ENCODE measurements around the gene KMT2A. TPM values are rescaled to one million over a fixed set of nuclear protein-coding genes. Genes with fewer than 3 reads are reported as not detected.

The KMT2A gene
- total RNA-seq, 1 experiment from 2014 or later: 20.6 TPM

DNA sequence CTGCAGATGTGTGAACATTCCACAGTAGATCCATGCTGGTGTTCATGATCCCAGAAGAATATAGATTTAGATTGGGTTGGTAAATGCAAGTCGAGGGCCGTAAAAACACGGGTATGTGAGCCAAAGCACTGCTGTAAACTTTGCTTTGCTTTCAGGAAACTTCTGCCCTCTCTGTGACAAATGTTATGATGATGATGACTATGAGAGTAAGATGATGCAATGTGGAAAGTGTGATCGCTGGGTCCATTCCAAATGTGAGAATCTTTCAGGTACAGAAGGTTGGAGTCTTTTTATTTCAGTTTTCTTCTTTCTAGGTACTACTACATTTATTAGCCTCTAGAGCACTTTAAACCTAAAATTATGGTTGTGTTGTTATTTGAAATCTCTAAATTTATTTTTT is 54.7 kb downstream of the KMT2A start:
- H3K27me3 ChIP-seq (ENCODE audit: control insufficient read depth, insufficient read depth, low read length): no peaks in the 10 kb centered on the region
- DNase-seq: no peak
- no peak overlapping the region for H3K4me3 ChIP-seq (ENCODE audit: insufficient read depth, low read depth, low read length)
- H3K36me3 ChIP-seq (replicated peaks; ENCODE audit: control insufficient read depth, insufficient read depth, low read length): peaks cover 38% of the 10 kb centered on the region

DNA sequence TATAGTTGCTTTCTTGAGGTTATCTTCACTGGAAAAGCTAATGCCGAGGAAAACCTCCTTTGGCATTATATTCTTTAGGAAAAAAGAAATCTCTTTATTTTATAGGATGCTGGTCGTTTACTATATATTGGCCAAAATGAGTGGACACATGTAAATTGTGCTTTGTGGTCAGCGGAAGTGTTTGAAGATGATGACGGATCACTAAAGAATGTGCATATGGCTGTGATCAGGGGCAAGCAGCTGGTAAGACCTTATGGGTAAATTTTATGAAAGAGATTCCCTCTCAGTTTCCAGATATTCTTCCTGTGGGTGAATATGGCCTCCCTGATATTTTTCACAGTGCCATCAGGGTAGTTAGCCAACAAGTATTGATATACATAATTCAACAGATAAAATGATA is 61.5 kb downstream of the KMT2A start:
- no peak for DNase-seq
- no peaks in the 10 kb centered on the region for H3K27me3 ChIP-seq (ENCODE audit: control insufficient read depth, insufficient read depth, low read length)
- H3K4me3 ChIP-seq (ENCODE audit: insufficient read depth, low read depth, low read length): no peak overlapping the region
- H3K36me3 ChIP-seq (replicated peaks; ENCODE audit: control insufficient read depth, insufficient read depth, low read length): peaks cover 54% of the 10 kb centered on the region

DNA sequence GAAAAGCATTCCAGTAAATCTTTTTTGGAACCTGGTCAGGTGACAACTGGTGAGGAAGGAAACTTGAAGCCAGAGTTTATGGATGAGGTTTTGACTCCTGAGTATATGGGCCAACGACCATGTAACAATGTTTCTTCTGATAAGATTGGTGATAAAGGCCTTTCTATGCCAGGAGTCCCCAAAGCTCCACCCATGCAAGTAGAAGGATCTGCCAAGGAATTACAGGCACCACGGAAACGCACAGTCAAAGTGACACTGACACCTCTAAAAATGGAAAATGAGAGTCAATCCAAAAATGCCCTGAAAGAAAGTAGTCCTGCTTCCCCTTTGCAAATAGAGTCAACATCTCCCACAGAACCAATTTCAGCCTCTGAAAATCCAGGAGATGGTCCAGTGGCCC is 66.9 kb downstream of the KMT2A start:
- H3K27me3 ChIP-seq (ENCODE audit: control insufficient read depth, insufficient read depth, low read length): no peaks in the 10 kb centered on the region
- H3K4me3 ChIP-seq (ENCODE audit: insufficient read depth, low read depth, low read length): no peak overlapping the region
- DNase-seq: no peak
- H3K36me3 ChIP-seq (replicated peaks; ENCODE audit: control insufficient read depth, insufficient read depth, low read length): peaks cover 64% of the 10 kb centered on the region

DNA sequence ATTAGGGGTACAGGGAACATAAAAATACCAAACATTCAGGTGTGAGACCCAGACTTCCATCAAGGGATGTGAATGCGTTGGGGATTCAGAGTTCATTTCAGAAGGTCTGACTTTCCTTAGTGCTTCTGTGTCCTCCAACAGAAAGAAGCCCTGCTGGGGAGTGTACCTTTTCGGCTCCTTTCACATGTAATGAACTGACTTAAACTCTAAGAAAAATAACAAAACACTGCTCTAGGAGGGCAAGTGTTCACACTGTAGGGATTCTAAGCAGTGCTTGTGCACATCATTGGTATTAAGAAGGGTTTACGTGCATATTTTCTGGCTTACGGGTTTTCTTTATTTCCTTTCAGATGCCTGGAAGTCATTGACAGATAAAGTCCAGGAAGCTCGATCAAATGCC is 75.3 kb downstream of the KMT2A start:
- Histone ChIP-seq H3K27me3 (ENCODE audit: control insufficient read depth, insufficient read depth, low read length) (no peaks in the 10 kb centered on the region), H3K36me3 (replicated peaks; ENCODE audit: control insufficient read depth, insufficient read depth, low read length) (peaks cover 48% of the 10 kb centered on the region), H3K4me3 (ENCODE audit: insufficient read depth, low read depth, low read length) (no peak overlapping the region)
- no peak for DNase-seq

DNA sequence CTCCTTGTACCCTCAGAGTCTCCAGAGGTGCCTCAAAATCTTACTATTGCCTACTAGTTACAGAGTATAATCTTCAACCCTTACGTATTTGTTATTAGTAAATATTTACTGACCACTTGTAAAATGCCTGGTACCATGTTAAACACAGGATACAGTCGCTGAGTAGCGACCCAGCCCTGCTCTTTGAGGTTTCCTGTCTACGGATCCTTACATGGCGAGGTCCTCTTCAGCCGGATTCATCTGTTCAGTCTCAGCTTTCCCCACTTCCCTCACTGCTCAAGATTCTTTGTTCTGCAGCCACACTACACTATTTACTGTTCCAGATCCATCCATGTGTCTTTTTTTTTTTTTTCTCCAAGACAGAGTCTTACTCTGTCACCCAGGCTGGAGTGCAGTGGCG is 77.8 kb downstream of the KMT2A start:
- Histone ChIP-seq H3K27me3 (ENCODE audit: control insufficient read depth, insufficient read depth, low read length) (no peaks in the 10 kb centered on the region), H3K36me3 (replicated peaks; ENCODE audit: control insufficient read depth, insufficient read depth, low read length) (peaks cover 35% of the 10 kb centered on the region), H3K4me3 (ENCODE audit: insufficient read depth, low read depth, low read length) (no peak overlapping the region)
- no peak for DNase-seq

DNA sequence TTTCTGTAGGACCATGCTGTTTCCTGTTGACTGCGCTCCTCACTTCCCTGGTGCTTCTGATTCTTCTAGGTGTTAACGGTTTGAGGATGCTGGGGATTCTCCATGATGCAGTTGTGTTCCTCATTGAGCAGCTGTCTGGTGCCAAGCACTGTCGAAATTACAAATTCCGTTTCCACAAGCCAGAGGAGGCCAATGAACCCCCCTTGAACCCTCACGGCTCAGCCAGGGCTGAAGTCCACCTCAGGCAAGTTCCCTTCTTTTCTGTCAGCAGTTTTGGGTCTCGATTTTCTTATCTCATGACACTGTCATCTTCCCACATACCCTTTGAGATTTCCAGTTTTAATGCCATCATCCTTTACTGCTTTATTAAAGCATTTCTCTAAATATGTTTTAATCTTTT is 83.3 kb downstream of the KMT2A start:
- peaks cover 48% of the 10 kb centered on the region for H3K36me3 ChIP-seq (replicated peaks; ENCODE audit: control insufficient read depth, insufficient read depth, low read length)
- no peak overlapping the region for H3K4me3 ChIP-seq (ENCODE audit: insufficient read depth, low read depth, low read length)
- DNase-seq: no peak
- H3K27me3 ChIP-seq (ENCODE audit: control insufficient read depth, insufficient read depth, low read length): no peaks in the 10 kb centered on the region

DNA sequence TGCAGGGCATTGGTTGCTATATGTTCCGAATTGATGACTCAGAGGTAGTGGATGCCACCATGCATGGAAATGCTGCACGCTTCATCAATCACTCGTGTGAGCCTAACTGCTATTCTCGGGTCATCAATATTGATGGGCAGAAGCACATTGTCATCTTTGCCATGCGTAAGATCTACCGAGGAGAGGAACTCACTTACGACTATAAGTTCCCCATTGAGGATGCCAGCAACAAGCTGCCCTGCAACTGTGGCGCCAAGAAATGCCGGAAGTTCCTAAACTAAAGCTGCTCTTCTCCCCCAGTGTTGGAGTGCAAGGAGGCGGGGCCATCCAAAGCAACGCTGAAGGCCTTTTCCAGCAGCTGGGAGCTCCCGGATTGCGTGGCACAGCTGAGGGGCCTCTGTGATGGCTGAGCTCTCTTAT is 85.6 kb downstream of the KMT2A start:
- no peak for DNase-seq
- no peak overlapping the region for H3K4me3 ChIP-seq (ENCODE audit: insufficient read depth, low read depth, low read length)
- no peaks in the 10 kb centered on the region for H3K27me3 ChIP-seq (ENCODE audit: control insufficient read depth, insufficient read depth, low read length)
- H3K36me3 ChIP-seq (replicated peaks; ENCODE audit: control insufficient read depth, insufficient read depth, low read length): peaks cover 36% of the 10 kb centered on the region

DNA sequence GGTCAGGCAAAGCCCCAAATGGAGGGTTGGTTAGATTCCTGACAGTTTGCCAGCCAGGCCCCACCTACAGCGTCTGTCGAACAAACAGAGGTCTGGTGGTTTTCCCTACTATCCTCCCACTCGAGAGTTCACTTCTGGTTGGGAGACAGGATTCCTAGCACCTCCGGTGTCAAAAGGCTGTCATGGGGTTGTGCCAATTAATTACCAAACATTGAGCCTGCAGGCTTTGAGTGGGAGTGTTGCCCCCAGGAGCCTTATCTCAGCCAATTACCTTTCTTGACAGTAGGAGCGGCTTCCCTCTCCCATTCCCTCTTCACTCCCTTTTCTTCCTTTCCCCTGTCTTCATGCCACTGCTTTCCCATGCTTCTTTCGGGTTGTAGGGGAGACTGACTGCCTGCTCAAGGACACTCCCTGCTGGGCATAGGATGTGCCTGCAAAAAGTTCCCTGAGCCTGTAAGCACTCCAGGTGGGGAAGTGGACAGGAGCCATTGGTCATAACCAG is 86.3 kb downstream of the KMT2A start:
- peak; percentile 71 for DNase-seq
- no peaks in the 10 kb centered on the region for H3K27me3 ChIP-seq (ENCODE audit: control insufficient read depth, insufficient read depth, low read length)
- peaks cover 36% of the 10 kb centered on the region for H3K36me3 ChIP-seq (replicated peaks; ENCODE audit: control insufficient read depth, insufficient read depth, low read length)
- H3K4me3 ChIP-seq (ENCODE audit: insufficient read depth, low read depth, low read length): no peak overlapping the region

DNA sequence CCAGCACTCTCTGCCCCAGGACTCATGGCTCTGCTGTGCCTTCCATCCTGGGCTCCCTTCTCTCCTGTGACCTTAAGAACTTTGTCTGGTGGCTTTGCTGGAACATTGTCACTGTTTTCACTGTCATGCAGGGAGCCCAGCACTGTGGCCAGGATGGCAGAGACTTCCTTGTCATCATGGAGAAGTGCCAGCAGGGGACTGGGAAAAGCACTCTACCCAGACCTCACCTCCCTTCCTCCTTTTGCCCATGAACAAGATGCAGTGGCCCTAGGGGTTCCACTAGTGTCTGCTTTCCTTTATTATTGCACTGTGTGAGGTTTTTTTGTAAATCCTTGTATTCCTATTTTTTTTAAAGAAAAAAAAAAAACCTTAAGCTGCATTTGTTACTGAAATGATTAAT is 88.1 kb downstream of the KMT2A start:
- no peak for DNase-seq
- no peaks in the 10 kb centered on the region for H3K27me3 ChIP-seq (ENCODE audit: control insufficient read depth, insufficient read depth, low read length)
- H3K36me3 ChIP-seq (replicated peaks; ENCODE audit: control insufficient read depth, insufficient read depth, low read length): peaks cover 35% of the 10 kb centered on the region
- H3K4me3 ChIP-seq (ENCODE audit: insufficient read depth, low read depth, low read length): no peak overlapping the region

- H3K36me3 ChIP-seq (replicated peaks; ENCODE audit: control insufficient read depth, insufficient read depth, low read length): peaks cover 29% of the 10 kb centered on the region
These were observed 88.6 kb downstream of the KMT2A start for GRCh38 chr11:118524757-118525470.

DNA sequence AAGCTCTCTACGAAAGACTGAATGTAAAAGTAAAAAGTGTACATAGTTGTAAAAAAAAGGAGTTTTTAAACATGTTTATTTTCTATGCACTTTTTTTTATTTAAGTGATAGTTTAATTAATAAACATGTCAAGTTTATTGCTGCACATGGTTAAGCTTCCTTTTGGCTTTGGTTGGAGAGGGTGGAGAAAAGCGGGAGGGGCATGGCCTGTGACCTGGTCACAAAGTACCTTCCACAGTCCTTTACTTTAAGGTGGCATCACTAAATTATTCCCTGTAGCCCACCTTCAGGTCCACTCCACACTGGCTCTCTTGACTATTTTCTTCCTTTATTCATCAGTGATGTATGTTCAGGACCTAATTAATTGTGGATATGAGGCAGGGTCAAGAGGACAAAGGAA is 90.4 kb downstream of the KMT2A start:
- Histone ChIP-seq H3K36me3 (replicated peaks; ENCODE audit: control insufficient read depth, insufficient read depth, low read length) (peaks cover 19% of the 10 kb centered on the region), H3K27me3 (ENCODE audit: control insufficient read depth, insufficient read depth, low read length) (no peaks in the 10 kb centered on the region; the same call in 1 of the 2 replicates), H3K4me3 (ENCODE audit: insufficient read depth, low read depth, low read length) (no peak overlapping the region)
- DNase-seq: no peak

More at GRCh38 chr11:118524757-118525470, 88.6 kb downstream of the KMT2A start:
- DNase-seq: no peak
- no peak overlapping the region for H3K4me3 ChIP-seq (ENCODE audit: insufficient read depth, low read depth, low read length)
- no peaks in the 10 kb centered on the region; the same call in 1 of the 2 replicates for H3K27me3 ChIP-seq (ENCODE audit: control insufficient read depth, insufficient read depth, low read length)

GRCh38 chr11:118527109-118527508 is 90.8 kb downstream of the KMT2A start, which contains the start of gene TTC36:
TSS of gene TTC36 (plus strand) at chr11:118527474. CDS start at chr11:118527495, 21 bp downstream.
- DNase-seq: peak; percentile 64
- H3K36me3 ChIP-seq (replicated peaks; ENCODE audit: control insufficient read depth, insufficient read depth, low read length): peaks cover 15% of the 10 kb centered on the region
- H3K4me3 ChIP-seq (ENCODE audit: insufficient read depth, low read depth, low read length): no peak within 1 kb of the TSS
- H3K27me3 ChIP-seq (ENCODE audit: control insufficient read depth, insufficient read depth, low read length): no peaks in the 10 kb centered on the region; the same call in 1 of the 2 replicates

- Histone ChIP-seq H3K4me3 (ENCODE audit: insufficient read depth, low read depth, low read length) (no peak overlapping the region), H3K36me3 (replicated peaks; ENCODE audit: control insufficient read depth, insufficient read depth, low read length) (peaks cover 7% of the 10 kb centered on the region), H3K27me3 (ENCODE audit: control insufficient read depth, insufficient read depth, low read length) (no peaks in the 10 kb centered on the region; the same call in 1 of the 2 replicates)
- no peak for DNase-seq
These were observed 92.2 kb downstream of the KMT2A start for GRCh38 chr11:118528511-118528910.

DNA sequence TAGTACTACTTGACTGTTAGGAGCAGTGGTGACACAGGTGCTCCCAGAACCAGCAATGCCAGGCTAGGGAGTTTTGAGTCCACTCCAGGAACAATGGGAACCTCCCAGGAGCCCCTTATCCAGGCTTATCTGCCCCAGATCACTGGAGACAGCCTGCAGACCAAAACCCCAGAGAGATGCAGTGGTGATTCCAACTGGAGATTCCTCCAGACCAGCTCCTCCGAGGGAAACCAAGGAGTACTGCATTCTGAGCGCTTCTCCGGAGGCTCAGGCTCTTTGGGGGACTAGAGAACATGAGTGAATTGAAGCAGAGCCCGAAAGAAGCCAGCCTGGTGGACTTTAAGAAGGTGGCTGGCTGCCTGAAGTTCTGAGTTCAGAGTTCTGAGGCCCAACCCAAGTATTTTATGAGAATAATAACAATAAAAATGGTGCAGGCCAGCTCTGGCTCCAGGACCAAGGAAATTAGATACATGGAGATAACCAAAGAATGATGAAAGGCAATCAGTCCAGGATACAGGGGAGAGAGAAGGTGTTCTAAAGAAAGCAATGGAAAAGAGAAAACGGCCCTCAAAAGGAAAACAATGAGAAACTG is 93.4 kb downstream of the KMT2A start:
- peak; percentile 59 for DNase-seq
- Histone ChIP-seq H3K36me3 (replicated peaks; ENCODE audit: control insufficient read depth, insufficient read depth, low read length) (peaks cover 1% of the 10 kb centered on the region; the same call in 1 of the 2 replicates), H3K27me3 (ENCODE audit: control insufficient read depth, insufficient read depth, low read length) (no peaks in the 10 kb centered on the region; the same call in 1 of the 2 replicates), H3K4me3 (ENCODE audit: insufficient read depth, low read depth, low read length) (no peak overlapping the region; the same call in 1 of the 2 replicates)

DNA sequence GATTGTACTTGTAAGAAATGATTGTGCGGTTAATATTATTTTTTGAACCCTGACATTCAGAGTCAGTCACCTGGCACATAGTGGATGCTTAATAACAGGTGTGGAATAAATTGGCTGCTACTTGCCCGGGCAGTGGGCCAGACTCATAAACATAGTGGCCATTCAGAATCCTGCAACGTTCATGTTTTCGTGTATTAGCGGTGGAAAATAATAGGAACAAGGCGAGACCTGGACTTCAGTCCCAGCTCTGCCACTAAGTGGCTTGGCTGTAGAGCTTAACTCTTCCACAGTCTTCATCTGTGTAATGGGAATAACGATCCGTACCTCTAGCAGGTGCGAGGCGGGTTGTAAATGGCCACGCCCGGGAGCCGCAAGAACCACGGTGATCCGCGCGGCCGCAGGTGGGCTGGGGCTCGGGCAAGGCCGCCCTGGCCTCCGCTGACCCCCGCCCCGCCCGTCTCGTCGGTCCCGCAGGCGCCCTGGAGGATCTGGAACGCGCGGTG is 93.9 kb downstream of the KMT2A start:
- peak overlapping the region; percentile 89 for H3K4me3 ChIP-seq (ENCODE audit: insufficient read depth, low read depth, low read length)
- peaks cover 1% of the 10 kb centered on the region; the same call in 1 of the 2 replicates for H3K36me3 ChIP-seq (replicated peaks; ENCODE audit: control insufficient read depth, insufficient read depth, low read length)
- peak; percentile 91 for DNase-seq
- H3K27me3 ChIP-seq (ENCODE audit: control insufficient read depth, insufficient read depth, low read length): no peaks in the 10 kb centered on the region; the same call in 1 of the 2 replicates
